ENCODE results near the gene FBXW11.

GRCh38 chr5:171956314-171956713, 50.1 kb downstream of the FBXW11 start:
- TF ChIP-seq EZH2 (IDR thresholded peaks at IDR 0.05; ENCODE audit: insufficient read depth, low read length), result no peak
- no peak for TF ChIP-seq CTCF (IDR thresholded peaks at IDR 0.05; ENCODE audit: insufficient read depth, low read depth, low read length)

All from astrocyte (in vitro differentiated cells and primary cell).